ENCODE results near the gene BUD13. TPM values are rescaled to one million over a fixed set of nuclear protein-coding genes. Genes with fewer than 3 reads are reported as not detected.

The BUD13 gene
- polyA plus RNA-seq, 1 of the 3 experiments (the other 2 are of a cell fraction): 15.5 TPM

- ChIA-PET POLR2A (no interaction called here), CTCF (interaction anchor here (1.0 to 5.1 kb wide), 5 partner anchors 10 to 30 kb away, joined by 3 to 30 read pairs (median 4); no protein-coding TSS in a partner anchor)
- no peak for TF ChIP-seq NFIC (IDR thresholded peaks at IDR 0.05; ENCODE audit: borderline replicate concordance)
- TF ChIP-seq, protein P1, sequence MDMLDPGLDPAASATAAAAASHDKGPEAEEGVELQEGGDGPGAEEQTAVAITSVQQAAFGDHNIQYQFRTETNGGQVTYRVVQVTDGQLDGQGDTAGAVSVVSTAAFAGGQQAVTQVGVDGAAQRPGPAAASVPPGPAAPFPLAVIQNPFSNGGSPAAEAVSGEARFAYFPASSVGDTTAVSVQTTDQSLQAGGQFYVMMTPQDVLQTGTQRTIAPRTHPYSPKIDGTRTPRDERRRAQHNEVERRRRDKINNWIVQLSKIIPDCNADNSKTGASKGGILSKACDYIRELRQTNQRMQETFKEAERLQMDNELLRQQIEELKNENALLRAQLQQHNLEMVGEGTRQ (IDR thresholded peaks at IDR 0.05; ENCODE audit: borderline replicate concordance, low read depth, low read length): no peak
- H3K36me3 ChIP-seq (replicated peaks in 1 of 2; ENCODE audit: control insufficient read depth in 1 of 2, insufficient read depth in 2 of 2, low read length in 1 of 2): no peaks in the 10 kb centered on the region
- no peaks in the 10 kb centered on the region for H4K20me1 ChIP-seq (ENCODE audit: insufficient read depth)
- no peak overlapping the region for H3K4me3 ChIP-seq (ENCODE audit: low read depth in 2 of 2, low read length in 1 of 2)
- no peak overlapping the region for H3K9ac ChIP-seq
- H3K9me2 ChIP-seq: no peaks in the 10 kb centered on the region
- no peaks in the 10 kb centered on the region for H3K9me3 ChIP-seq
- H3K79me2 ChIP-seq (ENCODE audit: insufficient read depth): no peaks in the 10 kb centered on the region
- no peak overlapping the region for H3K4me2 ChIP-seq
- DNase-seq: no peak
- WGBS (ENCODE audit: low lambda C conversion rate): 70% methylated on average over 4 of the region's 4 CpGs
- no peak overlapping the region for H2AFZ ChIP-seq (ENCODE audit: low read depth)
- H3F3A ChIP-seq (replicated peaks; ENCODE audit: insufficient read depth): no peaks in the 10 kb centered on the region
- H3K27me3 ChIP-seq (ENCODE audit: insufficient read depth): peaks cover 22% of the 10 kb centered on the region; the same call in 1 of the 2 replicates
- no peak overlapping the region for H3K27ac ChIP-seq (ENCODE audit: low read depth in 2 of 2, low read length in 1 of 2)
- peaks cover 0 to 5% of the 10 kb centered on the region in 2 experiments; a peak in 1 of 4 replicates for H3K4me1 ChIP-seq (ENCODE audit: control insufficient read depth in 1 of 2, insufficient read depth in 2 of 2, low read depth in 1 of 2, low read length in 1 of 2)
These were observed 50.8 kb downstream of the BUD13 start for GRCh38 chr11:116721988-116722387.

DNA sequence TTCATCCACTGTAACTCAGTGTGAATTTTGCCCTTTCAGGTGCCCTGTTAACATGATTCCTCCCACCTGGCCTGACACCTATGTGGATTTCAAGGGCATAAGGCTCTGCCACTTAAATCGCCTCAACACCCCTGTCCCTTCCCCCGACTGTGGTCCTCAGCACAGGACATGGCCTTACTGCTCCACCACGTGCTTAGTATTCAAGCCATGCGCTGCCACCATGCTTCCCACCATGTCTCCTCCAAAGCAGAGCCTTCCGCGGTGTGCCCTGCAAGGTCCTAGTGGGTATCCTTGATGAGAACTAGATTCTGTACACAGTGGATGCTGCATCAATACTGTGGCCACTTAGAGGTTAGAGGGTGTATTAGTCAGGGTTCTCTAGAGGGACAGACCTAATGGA, 51.9 kb downstream of the BUD13 start:
- ChIA-PET CTCF (interaction anchor here (1.4 to 5.1 kb wide), 2 partner anchors 11 to 22 kb away, joined by 4 to 30 read pairs; no protein-coding TSS in a partner anchor), POLR2A (no interaction called here)
- 80% methylated on average over 6 of the region's 6 CpGs for WGBS (ENCODE audit: low lambda C conversion rate)
- DNase-seq: no peak
- no peak overlapping the region for H2AFZ ChIP-seq (ENCODE audit: low read depth)
- H3F3A ChIP-seq (replicated peaks; ENCODE audit: insufficient read depth): no peaks in the 10 kb centered on the region
- no peak for TF ChIP-seq RAD21 (IDR thresholded peaks at IDR 0.05; ENCODE audit: low read length)
- TF ChIP-seq, protein P2, sequence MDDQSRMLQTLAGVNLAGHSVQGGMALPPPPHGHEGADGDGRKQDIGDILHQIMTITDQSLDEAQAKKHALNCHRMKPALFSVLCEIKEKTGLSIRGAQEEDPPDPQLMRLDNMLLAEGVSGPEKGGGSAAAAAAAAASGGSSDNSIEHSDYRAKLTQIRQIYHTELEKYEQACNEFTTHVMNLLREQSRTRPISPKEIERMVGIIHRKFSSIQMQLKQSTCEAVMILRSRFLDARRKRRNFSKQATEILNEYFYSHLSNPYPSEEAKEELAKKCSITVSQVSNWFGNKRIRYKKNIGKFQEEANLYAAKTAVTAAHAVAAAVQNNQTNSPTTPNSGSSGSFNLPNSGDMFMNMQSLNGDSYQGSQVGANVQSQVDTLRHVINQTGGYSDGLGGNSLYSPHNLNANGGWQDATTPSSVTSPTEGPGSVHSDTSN (IDR thresholded peaks at IDR 0.05): no peak
- TF ChIP-seq GABPA (IDR thresholded peaks at IDR 0.05; ENCODE audit: low read depth): no peak
- no peak for TF ChIP-seq RXRA (IDR thresholded peaks at IDR 0.05; ENCODE audit: borderline replicate concordance, low read depth)
- TF ChIP-seq POLR2AphosphoS5 (IDR thresholded peaks at IDR 0.05; ENCODE audit: low read depth, low read length): no peak
- TF ChIP-seq, protein P3, sequence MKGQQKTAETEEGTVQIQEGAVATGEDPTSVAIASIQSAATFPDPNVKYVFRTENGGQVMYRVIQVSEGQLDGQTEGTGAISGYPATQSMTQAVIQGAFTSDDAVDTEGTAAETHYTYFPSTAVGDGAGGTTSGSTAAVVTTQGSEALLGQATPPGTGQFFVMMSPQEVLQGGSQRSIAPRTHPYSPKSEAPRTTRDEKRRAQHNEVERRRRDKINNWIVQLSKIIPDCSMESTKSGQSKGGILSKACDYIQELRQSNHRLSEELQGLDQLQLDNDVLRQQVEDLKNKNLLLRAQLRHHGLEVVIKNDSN (IDR thresholded peaks at IDR 0.05; ENCODE audit: borderline replicate concordance, low read depth): no peak
- no peak for TF ChIP-seq GATA2 (CRISPR knock-in tag; IDR thresholded peaks at IDR 0.05)
- TF ChIP-seq SIN3A (IDR thresholded peaks at IDR 0.05; ENCODE audit: borderline replicate concordance, low read depth, low read length): no peak
- TF ChIP-seq SMC3 (IDR thresholded peaks at IDR 0.05; ENCODE audit: low read depth, low read length): no peak
- TF ChIP-seq MXI1 (IDR thresholded peaks at IDR 0.05; ENCODE audit: low read depth, low read length): no peak
- no peak for TF ChIP-seq EP300 (IDR thresholded peaks at IDR 0.05; ENCODE audit: borderline replicate concordance in 1 of 2, low read depth in 1 of 2, low read length in 1 of 2)
- TF ChIP-seq NFIC (IDR thresholded peaks at IDR 0.05; ENCODE audit: borderline replicate concordance): no peak
- no peak for TF ChIP-seq YY1 (IDR thresholded peaks at IDR 0.05; ENCODE audit: low read depth)
- TF ChIP-seq TCF12 (IDR thresholded peaks at IDR 0.05): no peak
- no peak for TF ChIP-seq FOXJ3 (CRISPR knock-in tag; IDR thresholded peaks at IDR 0.05)
- TF ChIP-seq, protein P4, sequence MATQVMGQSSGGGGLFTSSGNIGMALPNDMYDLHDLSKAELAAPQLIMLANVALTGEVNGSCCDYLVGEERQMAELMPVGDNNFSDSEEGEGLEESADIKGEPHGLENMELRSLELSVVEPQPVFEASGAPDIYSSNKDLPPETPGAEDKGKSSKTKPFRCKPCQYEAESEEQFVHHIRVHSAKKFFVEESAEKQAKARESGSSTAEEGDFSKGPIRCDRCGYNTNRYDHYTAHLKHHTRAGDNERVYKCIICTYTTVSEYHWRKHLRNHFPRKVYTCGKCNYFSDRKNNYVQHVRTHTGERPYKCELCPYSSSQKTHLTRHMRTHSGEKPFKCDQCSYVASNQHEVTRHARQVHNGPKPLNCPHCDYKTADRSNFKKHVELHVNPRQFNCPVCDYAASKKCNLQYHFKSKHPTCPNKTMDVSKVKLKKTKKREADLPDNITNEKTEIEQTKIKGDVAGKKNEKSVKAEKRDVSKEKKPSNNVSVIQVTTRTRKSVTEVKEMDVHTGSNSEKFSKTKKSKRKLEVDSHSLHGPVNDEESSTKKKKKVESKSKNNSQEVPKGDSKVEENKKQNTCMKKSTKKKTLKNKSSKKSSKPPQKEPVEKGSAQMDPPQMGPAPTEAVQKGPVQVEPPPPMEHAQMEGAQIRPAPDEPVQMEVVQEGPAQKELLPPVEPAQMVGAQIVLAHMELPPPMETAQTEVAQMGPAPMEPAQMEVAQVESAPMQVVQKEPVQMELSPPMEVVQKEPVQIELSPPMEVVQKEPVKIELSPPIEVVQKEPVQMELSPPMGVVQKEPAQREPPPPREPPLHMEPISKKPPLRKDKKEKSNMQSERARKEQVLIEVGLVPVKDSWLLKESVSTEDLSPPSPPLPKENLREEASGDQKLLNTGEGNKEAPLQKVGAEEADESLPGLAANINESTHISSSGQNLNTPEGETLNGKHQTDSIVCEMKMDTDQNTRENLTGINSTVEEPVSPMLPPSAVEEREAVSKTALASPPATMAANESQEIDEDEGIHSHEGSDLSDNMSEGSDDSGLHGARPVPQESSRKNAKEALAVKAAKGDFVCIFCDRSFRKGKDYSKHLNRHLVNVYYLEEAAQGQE (IDR thresholded peaks at IDR 0.05; ENCODE audit: low read depth, low read length): no peak
- TF ChIP-seq TAF1 (IDR thresholded peaks at IDR 0.05; ENCODE audit: borderline replicate concordance, low read depth, low read length): no peak
- no peak for TF ChIP-seq CTCF (IDR thresholded peaks at IDR 0.05)
- no peak for TF ChIP-seq FOSL2 (IDR thresholded peaks at IDR 0.05; ENCODE audit: borderline replicate concordance, low read depth)
- H3K9me3 ChIP-seq: no peaks in the 10 kb centered on the region
- no peaks in the 10 kb centered on the region for H3K9me2 ChIP-seq
- no peak overlapping the region for H3K4me3 ChIP-seq (ENCODE audit: low read depth in 2 of 2, low read length in 1 of 2)
- no peak overlapping the region for H3K4me2 ChIP-seq
- H3K4me1 ChIP-seq (ENCODE audit: control insufficient read depth in 1 of 2, insufficient read depth in 2 of 2, low read depth in 1 of 2, low read length in 1 of 2): peaks cover 0 to 5% of the 10 kb centered on the region in 2 experiments; a peak in 1 of 4 replicates
- no peak overlapping the region for H3K9ac ChIP-seq
- H3K27me3 ChIP-seq (ENCODE audit: insufficient read depth): peaks cover 15% of the 10 kb centered on the region; the same call in 1 of the 2 replicates
- H3K36me3 ChIP-seq (replicated peaks in 1 of 2; ENCODE audit: control insufficient read depth in 1 of 2, insufficient read depth in 2 of 2, low read length in 1 of 2): no peaks in the 10 kb centered on the region
- no peak overlapping the region for H3K27ac ChIP-seq (ENCODE audit: low read depth in 2 of 2, low read length in 1 of 2)
- no peaks in the 10 kb centered on the region for H3K79me2 ChIP-seq (ENCODE audit: insufficient read depth)
- H4K20me1 ChIP-seq (ENCODE audit: insufficient read depth): no peaks in the 10 kb centered on the region

Measured in SK-N-SH (cell line).